CD14-positive monocyte (primary cell): Measurements from ENCODE around the gene TJP2. TPM values are rescaled to one million over a fixed set of nuclear protein-coding genes. Genes with fewer than 3 reads are reported as not detected.
A peak's percentile ranks its signal among the peaks of the same experiment; 100 is the strongest.

ENCODE experiments used
- DNase-seq, 3 donors: peaks; one replicate each; pipeline ENCODE4 v3.0.0-alpha.2; 2011 to 2022
- H2AFZ ChIP-seq: 2 replicates; pipeline ENCODE4 v1.6.0; 2012; ENCODE audit warnings: mild to moderate bottlenecking, low read depth, low read length, inconsistent platforms; ENCODE audit not compliant: insufficient read depth, poor library complexity, severe bottlenecking
- H3K27ac ChIP-seq, 2 donors: 1 replicate in 1 of 2; 2 replicates in 1 of 2; pipeline ENCODE4 v1.5.1; 2012 to 2013; ENCODE audit warnings: low read length in 2 of 2, control low read depth in 1 of 2, inconsistent platforms in 1 of 2, low read depth in 1 of 2, mild to moderate bottlenecking in 1 of 2
- H3K27me3 ChIP-seq, 2 donors: one replicate each; pipeline versions ENCODE4 v1.6.0 to v1.6.1; 2011 to 2013; ENCODE audit warnings: low read length in 2 of 2; ENCODE audit not compliant: control insufficient read depth in 2 of 2, insufficient read depth in 2 of 2
- H3K36me3 ChIP-seq, 2 donors: replicated peaks in 1 of 2; 1 replicate in 1 of 2; 2 replicates in 1 of 2; pipeline versions ENCODE4 v1.5.1 to v1.6.1; 2012 to 2013; ENCODE audit warnings: low read length in 2 of 2, control low read depth in 1 of 2, inconsistent platforms in 1 of 2, mild to moderate bottlenecking in 1 of 2; ENCODE audit not compliant: insufficient read depth in 2 of 2, control insufficient read depth in 1 of 2
- H3K4me1 ChIP-seq, 2 donors: 1 replicate in 1 of 2; 2 replicates in 1 of 2; pipeline versions ENCODE4 v1.5.1 to v1.6.1; 2012 to 2013; ENCODE audit warnings: low read length in 2 of 2, control low read depth in 1 of 2, inconsistent platforms in 1 of 2, mild to moderate bottlenecking in 1 of 2, moderate library complexity in 1 of 2; ENCODE audit not compliant: insufficient read depth in 2 of 2, control insufficient read depth in 1 of 2
- H3K4me2 ChIP-seq: replicated peaks from 2 replicates; pipeline ENCODE3; 2012; ENCODE audit warnings: low read length, moderate library complexity, mild to moderate bottlenecking; ENCODE audit not compliant: poor library complexity, severe bottlenecking; ENCODE audit errors: extremely low read depth
- H3K4me3 ChIP-seq, 3 experiments: fragments of 200-600 bp in 1 of 3; sonication (generic) in 1 of 3; replicated peaks in 1 of 3; 1 replicate in 2 of 3; 2 replicates in 1 of 3; pipeline ENCODE4 v1.5.1; 2011 to 2013; ENCODE audit warnings: low read length in 3 of 3, mild to moderate bottlenecking in 3 of 3, control low read depth in 2 of 3, low read depth in 2 of 3, inconsistent platforms in 1 of 3, moderate library complexity in 1 of 3
- H3K79me2 ChIP-seq: 2 replicates; pipeline ENCODE4 v1.6.0; 2012; ENCODE audit warnings: mild to moderate bottlenecking, control low read depth, inconsistent platforms, low read length, moderate library complexity; ENCODE audit not compliant: insufficient read depth
- H3K9ac ChIP-seq: 2 replicates; pipeline ENCODE4 v1.6.0; 2017; ENCODE audit warnings: low read length, mild to moderate bottlenecking; ENCODE audit not compliant: insufficient read depth, poor library complexity, severe bottlenecking
- H3K9me3 ChIP-seq, 2 donors: replicated peaks in 1 of 2; 1 replicate in 1 of 2; 2 replicates in 1 of 2; pipeline versions ENCODE4 v1.5.1 to v1.6.1; 2012 to 2013; ENCODE audit warnings: low read length in 2 of 2, control low read depth in 1 of 2; ENCODE audit not compliant: control insufficient read depth in 1 of 2, insufficient read depth in 1 of 2
- H4K20me1 ChIP-seq: 2 replicates; pipeline ENCODE4 v1.6.0; 2012; ENCODE audit warnings: mild to moderate bottlenecking, low read length, control low read depth, moderate library complexity; ENCODE audit not compliant: insufficient read depth
- H3K27ac Mint-ChIP-seq, 7 donors: one replicate each; pipeline ENCODE4 v1.8.0; 2020; ENCODE audit warnings: mild to moderate bottlenecking in 7 of 7, mixed read lengths in 7 of 7, moderate library complexity in 6 of 7, inconsistent platforms in 2 of 7
- H3K27me3 Mint-ChIP-seq, 3 donors: one replicate each; pipeline ENCODE4 v1.8.0; 2021 to 2022; ENCODE audit warnings: low read depth in 3 of 3, mild to moderate bottlenecking in 3 of 3, mixed read lengths in 3 of 3, moderate library complexity in 3 of 3, inconsistent platforms in 1 of 3
- H3K36me3 Mint-ChIP-seq, 2 donors: one replicate each; pipeline ENCODE4 v1.8.0; 2020; ENCODE audit warnings: mixed read lengths in 2 of 2, inconsistent platforms in 1 of 2, mild to moderate bottlenecking in 1 of 2
- H3K4me1 Mint-ChIP-seq: one replicate; pipeline ENCODE4 v1.8.0; 2020; ENCODE audit warnings: mild to moderate bottlenecking, mixed read lengths
- H3K4me3 Mint-ChIP-seq, 2 donors: one replicate each; pipeline ENCODE4 v1.8.0; 2020; ENCODE audit warnings: mild to moderate bottlenecking in 2 of 2, mixed read lengths in 2 of 2, moderate library complexity in 1 of 2
- H3K9me3 Mint-ChIP-seq, 7 donors: one replicate each; pipeline ENCODE4 v1.8.0; 2020 to 2022; ENCODE audit warnings: mixed read lengths in 7 of 7, mild to moderate bottlenecking in 6 of 7, moderate library complexity in 6 of 7, inconsistent platforms in 2 of 7
- CTCF ChIP-seq: fragments of 200-600 bp; IDR thresholded peaks from one replicate; pipeline ENCODE4 v1.8.0; 2022; ENCODE audit warnings: antibody characterized with exemption, mild to moderate bottlenecking
- WGBS: methylation state at CpG from one replicate; pipeline ENCODE4 v1.1.5; 2013; ENCODE audit warnings: missing lambda C conversion rate; ENCODE audit not compliant: insufficient coverage; 5-methylcytosine and 5-hydroxymethylcytosine counted together
- intact Hi-C, 2 donors: fragments of 100-400 bp; cut with micrococcal nuclease; formaldehyde crosslinking; loops; one replicate each; pipeline versions ENCODE4 v1.15.0 to v1.15.1; 2023
- polyA plus RNA-seq, 3 donors: library from polyadenylated mRNA; depleted of rRNA in 1 of 3; unstranded in 2 of 3; stranded (reverse) in 1 of 3; fragments of 300-500 nt in 2 of 3; fragments of >200 nt in 1 of 3; fragmentation: Illumina TruSeq in 2 of 3; gene quantifications; 1 replicate in 2 of 3; 2 replicates in 1 of 3; pipeline ENCODE4 v1.2.3, GENCODE V29; 2012 to 2021

The TJP2 gene
- polyA plus RNA-seq, 3 donors = 8.0 to 17.8 (median 13.8) TPM

GRCh38 chr9:69243116-69243515, 69.0 kb downstream of the TJP2 start:
- Mint-ChIP-seq H3K4me3 (no peak overlapping the region), H3K36me3 (peaks cover 61 to 69% of the 10 kb centered on the region in 2 donors), H3K9me3 (no peaks in the 10 kb centered on the region), H3K27me3 (no peaks in the 10 kb centered on the region), H3K4me1 (no peaks in the 10 kb centered on the region), H3K27ac (no peak overlapping the region)
- Histone ChIP-seq H3K9me3 (no peaks in the 10 kb centered on the region), H3K27me3 (no peaks in the 10 kb centered on the region), H3K36me3 (peaks cover 41 to 78% of the 10 kb centered on the region in 2 donors), H2AFZ (no peak overlapping the region), H3K4me3 (no peak overlapping the region), H3K79me2 (no peaks in the 10 kb centered on the region), H3K4me2 (no peak overlapping the region), H3K27ac (no peak overlapping the region), H4K20me1 (no peaks in the 10 kb centered on the region), H3K4me1 (no peaks in the 10 kb centered on the region), H3K9ac (no peak overlapping the region)
- WGBS = 100% methylated on average over 1 of the region's 2 CpGs
- intact Hi-C loops = no loop called here
- DNase-seq = no peak
- TF ChIP-seq CTCF = no peak

DNA sequence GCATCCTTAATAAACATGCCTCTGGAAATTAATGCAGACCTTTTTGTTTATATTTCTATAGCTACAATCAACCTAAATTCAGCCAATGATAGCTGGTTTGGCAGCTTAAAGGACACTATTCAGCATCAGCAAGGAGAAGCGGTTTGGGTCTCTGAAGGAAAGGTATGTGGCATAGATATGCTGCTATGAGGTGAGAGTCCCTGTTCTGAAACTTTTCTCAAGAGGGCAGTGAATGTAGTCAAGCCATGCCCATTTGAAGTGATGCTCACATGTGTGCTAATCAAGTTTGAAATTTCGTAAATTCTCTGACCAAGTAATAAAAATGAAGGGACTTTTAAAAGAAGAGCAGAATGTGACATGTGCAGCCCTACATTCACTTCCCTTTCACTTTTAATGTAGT, 72.6 kb downstream of the TJP2 start:
- H3K4me3 ChIP-seq = no peak overlapping the region
- H3K9me3 ChIP-seq = no peaks in the 10 kb centered on the region
- H3K4me2 ChIP-seq = no peak overlapping the region
- no peak overlapping the region for H2AFZ ChIP-seq
- Mint-ChIP-seq H3K36me3 (peaks cover 55 to 73% of the 10 kb centered on the region in 2 donors), H3K4me3 (no peak overlapping the region), H3K9me3 (no peaks in the 10 kb centered on the region), H3K27ac (peak overlapping the region in 1 of 7 donors; percentile 7), H3K27me3 (no peaks in the 10 kb centered on the region), H3K4me1 (no peaks in the 10 kb centered on the region)
- no peak for TF ChIP-seq CTCF
- H3K27me3 ChIP-seq = no peaks in the 10 kb centered on the region
- intact Hi-C loops = no loop called here
- no peaks in the 10 kb centered on the region for H3K79me2 ChIP-seq
- no peaks in the 10 kb centered on the region for H3K4me1 ChIP-seq
- H3K9ac ChIP-seq = no peak overlapping the region
- no CpG with 5 or more reads among the region's 2 CpGs for WGBS
- H3K36me3 ChIP-seq = peaks cover 34 to 75% of the 10 kb centered on the region in 2 donors
- no peak for DNase-seq
- H3K27ac ChIP-seq = no peak overlapping the region
- no peaks in the 10 kb centered on the region for H4K20me1 ChIP-seq
